ENCODE data around the gene ANKRD45.

Gene ANKRD45

DNA sequence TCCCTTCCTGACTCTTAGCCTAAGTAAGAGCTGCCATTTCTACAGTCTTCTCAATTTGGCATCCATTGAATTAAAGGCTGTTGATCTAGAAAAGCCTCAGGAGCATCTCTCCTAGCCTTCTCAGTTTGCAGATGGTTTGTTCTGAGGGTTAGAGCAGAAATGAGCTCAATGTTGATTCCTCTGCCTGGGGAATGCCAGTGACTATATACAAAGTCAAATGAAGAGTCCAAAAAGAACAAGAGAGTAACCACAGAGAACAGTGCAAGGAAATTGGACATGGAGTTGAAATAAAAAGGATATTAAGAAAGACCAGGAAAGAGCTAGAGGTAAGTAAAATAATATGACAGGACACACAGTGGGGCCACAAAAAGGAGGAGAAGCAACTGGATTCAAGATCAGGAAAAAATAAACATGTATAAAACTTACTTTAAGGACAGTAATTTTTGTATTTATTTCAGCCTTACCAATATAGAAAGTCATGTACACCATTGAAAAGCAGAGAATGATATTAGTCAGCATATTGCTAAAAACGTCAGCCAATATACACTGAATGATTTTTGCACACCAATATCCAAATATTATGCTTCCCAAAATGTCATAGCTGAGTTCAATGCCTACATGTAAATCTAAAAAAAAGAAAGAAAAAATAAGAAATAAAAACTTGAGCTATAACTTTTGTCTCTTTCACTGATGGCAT is 88.1 kb downstream of the ANKRD45 start:
- TF ChIP-seq, protein P1, sequence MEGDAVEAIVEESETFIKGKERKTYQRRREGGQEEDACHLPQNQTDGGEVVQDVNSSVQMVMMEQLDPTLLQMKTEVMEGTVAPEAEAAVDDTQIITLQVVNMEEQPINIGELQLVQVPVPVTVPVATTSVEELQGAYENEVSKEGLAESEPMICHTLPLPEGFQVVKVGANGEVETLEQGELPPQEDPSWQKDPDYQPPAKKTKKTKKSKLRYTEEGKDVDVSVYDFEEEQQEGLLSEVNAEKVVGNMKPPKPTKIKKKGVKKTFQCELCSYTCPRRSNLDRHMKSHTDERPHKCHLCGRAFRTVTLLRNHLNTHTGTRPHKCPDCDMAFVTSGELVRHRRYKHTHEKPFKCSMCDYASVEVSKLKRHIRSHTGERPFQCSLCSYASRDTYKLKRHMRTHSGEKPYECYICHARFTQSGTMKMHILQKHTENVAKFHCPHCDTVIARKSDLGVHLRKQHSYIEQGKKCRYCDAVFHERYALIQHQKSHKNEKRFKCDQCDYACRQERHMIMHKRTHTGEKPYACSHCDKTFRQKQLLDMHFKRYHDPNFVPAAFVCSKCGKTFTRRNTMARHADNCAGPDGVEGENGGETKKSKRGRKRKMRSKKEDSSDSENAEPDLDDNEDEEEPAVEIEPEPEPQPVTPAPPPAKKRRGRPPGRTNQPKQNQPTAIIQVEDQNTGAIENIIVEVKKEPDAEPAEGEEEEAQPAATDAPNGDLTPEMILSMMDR (IDR thresholded peaks at IDR 0.05; ENCODE audit: borderline replicate concordance, insufficient read depth, low read depth, low read length), result no peak
- H3K4me3 ChIP-seq (ENCODE audit: low read depth, low read length), result no peak overlapping the region

DNA sequence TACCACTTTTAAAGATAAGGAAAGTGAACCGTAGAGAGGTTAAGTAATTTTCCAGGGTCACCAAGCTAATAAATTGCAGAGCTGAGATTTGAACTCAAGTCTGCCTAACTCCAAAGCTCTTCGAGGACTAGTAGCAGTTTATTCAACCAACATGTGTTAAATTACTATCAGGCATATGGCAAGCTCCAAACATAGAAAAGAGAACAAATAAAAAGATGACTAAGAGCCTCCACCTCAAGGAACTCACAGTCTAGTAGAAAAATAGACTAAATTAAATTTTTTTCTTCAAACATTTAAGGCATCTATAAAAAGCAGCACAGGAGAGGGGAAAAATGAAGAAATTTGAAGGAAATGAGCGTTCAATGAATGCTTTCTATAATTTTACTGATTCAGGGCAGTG is 89.0 kb downstream of the ANKRD45 start:
- no peak overlapping the region for H3K4me3 ChIP-seq (ENCODE audit: low read depth, low read length)
- TF ChIP-seq, protein P1 (IDR thresholded peaks at IDR 0.05; ENCODE audit: borderline replicate concordance, insufficient read depth, low read depth, low read length), result no peak

DNA sequence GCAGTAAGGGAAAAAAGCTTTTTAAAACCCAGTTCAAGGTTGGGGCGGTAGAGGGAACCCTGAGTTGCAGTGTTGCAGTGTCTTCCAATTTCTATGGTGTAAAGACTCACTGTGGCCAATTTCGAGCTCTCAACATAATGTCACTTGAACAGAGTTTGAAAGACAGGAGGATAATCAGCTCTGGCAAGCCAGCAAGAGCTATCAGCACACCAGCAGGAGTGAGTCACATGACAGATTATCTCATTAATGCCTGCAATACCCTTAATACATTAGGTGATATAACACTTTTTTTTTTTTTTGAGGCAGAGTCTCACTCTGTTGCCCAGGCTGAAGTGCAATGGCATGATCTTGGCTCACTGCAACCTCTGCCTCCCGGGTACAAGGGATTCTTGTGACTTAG is 89.6 kb downstream of the ANKRD45 start:
- H3K4me3 ChIP-seq (ENCODE audit: low read depth, low read length), result no peak overlapping the region
- TF ChIP-seq, protein P1 (IDR thresholded peaks at IDR 0.05; ENCODE audit: borderline replicate concordance, insufficient read depth, low read depth, low read length), result no peak

DNA sequence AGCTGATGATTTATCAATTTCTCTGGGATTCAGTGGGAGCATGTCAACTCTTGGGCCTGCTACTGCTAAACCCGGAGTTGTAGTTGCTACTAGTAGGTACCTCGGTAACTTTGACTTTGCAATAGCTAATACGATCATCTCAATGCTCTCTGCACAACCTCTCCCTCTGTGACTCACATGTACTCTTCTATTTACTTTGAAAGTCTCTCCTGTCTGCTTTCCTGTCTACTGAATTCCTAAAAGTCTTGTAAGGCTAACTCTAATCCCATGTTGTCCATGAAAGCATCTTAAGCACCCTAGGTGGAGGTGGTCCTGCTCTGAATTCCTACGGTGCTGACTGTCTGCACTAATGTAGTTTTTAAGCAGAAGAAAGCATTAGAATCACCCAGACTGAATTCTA is 96.1 kb downstream of the ANKRD45 start:
- TF ChIP-seq, protein P1 (IDR thresholded peaks at IDR 0.05; ENCODE audit: borderline replicate concordance, insufficient read depth, low read depth, low read length), result no peak
- H3K4me3 ChIP-seq (ENCODE audit: low read depth, low read length), result no peak overlapping the region

DNA sequence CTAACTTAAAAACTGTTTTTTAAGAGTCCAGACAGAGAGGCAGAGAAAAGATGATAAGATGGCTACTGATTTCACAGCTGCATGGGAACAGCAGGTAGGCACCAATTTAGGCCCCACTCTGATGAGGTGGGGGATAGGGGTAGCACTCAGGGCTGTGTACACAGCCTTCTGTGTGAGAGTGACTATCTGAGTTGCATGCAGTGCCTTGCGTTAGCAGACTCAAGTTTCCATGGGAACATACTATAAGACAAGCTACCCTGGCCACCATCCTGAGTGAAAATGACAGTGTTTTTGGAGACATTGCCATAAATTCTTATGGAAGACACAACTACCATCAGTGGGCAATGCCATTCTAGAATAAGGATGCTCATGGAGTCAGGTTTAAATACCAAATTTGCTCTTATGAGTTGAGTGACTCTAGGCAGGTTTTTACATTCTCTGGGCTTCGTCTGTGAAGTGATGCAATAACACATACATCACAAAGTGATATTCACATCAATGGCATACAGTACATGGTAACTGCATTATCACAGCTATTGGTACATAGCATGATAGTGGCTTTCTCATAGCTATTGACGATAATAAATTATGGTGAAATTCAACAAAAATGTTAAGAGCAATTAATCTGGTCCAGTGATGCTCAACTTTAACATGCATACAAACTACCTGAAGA is 97.3 kb downstream of the ANKRD45 start:
- TF ChIP-seq, protein P1 (IDR thresholded peaks at IDR 0.05; ENCODE audit: borderline replicate concordance, insufficient read depth, low read depth, low read length), result no peak
- no peak overlapping the region for H3K4me3 ChIP-seq (ENCODE audit: low read depth, low read length)

DNA sequence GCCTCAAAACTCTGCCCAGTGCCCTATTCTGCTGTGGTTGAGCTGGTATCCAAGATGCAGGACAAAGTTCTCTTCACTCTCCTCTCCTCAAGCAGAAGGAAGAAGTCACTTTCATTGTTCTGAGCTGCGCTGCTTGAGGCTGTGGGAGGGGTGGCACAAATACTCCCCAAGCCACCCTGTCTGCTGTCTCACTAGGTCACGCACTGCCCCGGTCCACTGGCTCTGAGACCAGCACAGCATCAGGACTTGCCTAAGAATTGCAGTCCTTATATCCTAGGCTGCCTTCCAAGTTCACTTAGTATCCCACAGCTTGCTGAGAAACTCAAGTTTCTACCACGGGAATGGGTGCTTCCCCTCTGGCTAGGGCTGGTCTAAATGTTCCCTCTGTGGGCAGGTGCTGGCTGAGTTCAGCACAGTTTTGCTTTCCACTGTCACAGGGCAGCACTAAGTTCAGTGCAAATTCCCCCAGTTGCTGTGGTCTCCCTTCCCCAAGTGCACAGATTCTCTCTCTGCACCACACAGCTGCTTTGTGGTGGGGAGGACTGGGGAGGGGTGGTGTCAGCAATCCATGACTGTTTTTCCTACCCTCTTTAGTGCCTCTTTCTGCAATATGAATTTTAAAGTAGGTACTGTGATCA is 99.2 kb downstream of the ANKRD45 start:
- H3K4me3 ChIP-seq (ENCODE audit: low read depth, low read length), result no peak overlapping the region
- TF ChIP-seq, protein P1 (IDR thresholded peaks at IDR 0.05; ENCODE audit: borderline replicate concordance, insufficient read depth, low read depth, low read length), result no peak

Data from GM12875 (cell line).